ACHN (cell line): ENCODE results near the gene PCNX2.
"Not testable (repeated sequence)": the region's sequence is repeated elsewhere in the genome, so short reads cannot be mapped to it uniquely, and the experiment has no call there.

Experiments used
- DNase-seq: peaks from one replicate; pipeline ENCODE4 v3.0.0-alpha.2; 2015
- in situ Hi-C: cut with HindIII; loops from 2 replicates; pipeline ENCODE4 v1.10.0; 2017; ENCODE audit warnings: low sequenced_read_pairs, low pct_ligation_motif_present, low pct_unique_long_range_greater_than_20kb

PCNX2 gene

DNA sequence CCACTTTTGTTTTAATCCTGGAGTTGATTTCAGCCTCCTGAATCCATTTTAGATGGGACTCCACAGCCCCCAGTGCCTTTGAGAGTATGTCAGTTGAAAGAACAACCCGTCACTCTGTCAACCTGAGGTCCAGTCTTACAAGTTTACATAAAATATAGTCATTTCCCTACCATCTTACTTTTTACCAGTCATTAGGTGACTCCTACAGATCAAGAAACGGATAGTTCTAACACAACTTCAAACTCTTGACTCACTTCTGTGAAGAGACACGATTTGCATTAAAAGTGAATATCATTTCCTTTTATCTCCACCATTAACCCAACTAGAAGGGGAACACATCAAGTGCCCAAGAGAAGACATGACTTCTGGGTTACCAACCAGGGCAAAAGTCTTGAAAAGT, 198.0 kb downstream of the PCNX2 start:
- no peak for DNase-seq
- in situ Hi-C loops, result no loop called here

DNA sequence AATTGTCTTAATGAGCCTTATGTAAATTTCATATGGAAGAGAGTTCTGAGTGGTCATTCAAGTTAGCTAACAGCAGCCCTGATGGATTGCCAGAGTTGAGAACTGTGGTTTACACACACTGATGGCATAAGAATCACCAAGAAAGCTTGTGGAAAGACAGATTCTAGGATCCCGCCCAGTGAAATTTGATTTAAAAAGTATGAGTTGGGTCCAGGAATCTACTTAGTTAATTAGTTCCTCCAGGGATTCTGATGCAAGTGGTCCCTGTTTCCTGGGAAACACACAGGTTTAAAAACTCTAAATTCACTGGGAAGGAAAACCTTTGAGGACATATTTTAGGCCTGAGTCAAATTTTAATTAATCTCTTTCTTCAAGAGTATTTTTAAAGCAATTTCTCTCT, 200.8 kb downstream of the PCNX2 start:
- in situ Hi-C loops, result no loop called here
- DNase-seq, result no peak

DNA sequence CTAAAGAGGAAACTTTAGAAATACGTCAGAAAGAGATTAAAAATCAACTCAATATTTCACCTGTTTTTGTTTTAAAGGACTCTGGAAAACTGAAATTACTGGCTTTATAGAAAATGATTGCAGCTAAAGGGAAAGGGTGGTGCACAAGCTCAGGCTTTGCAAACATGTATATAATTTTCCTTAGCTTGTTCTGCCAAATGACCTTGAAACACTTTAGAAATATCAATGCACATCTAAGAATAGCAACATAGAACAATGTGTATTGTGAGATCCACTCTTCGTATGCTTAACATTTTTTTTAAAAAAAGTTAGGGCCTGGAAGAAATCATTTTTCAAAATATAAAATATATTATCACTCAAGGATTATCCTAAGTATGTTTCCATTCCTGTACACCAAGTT, 201.3 kb downstream of the PCNX2 start:
- no peak for DNase-seq
- in situ Hi-C loops, result no loop called here

DNA sequence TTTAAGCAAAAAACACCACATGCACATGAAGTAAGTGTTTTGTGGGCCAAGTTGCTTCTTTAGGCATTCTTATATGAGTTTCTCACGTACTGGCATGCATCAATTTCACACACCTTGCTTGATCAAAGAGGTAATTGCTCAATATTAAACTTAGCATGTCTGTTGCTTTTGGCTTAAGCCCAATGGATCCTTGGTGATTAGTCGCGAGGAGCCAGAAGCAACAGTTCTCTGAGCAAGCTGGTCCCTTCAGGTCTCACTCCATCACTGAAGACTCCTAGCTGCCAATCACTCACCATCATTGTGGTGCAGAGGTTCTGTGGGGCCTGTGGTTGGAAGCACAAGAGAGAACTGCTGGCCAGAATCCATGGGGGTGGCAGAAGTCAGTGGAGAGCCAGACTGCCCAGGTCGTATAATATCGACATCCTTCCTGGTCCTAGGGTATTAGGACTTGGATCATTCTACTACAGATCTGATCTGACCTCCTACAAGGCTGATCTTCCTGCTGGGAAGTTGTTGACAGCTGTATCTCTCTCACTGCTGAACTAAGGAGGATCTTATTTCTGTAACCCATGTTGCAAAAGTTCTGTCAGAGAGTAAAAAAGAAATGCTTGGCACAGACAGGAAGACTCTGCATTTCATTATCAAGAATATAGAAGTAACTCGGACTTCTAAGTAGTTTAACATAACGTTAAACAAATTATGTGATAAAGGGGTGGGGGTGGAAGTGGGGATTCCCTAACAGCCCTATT, 204.6 kb downstream of the PCNX2 start:
- in situ Hi-C loops, result no loop called here
- no peak for DNase-seq

DNA sequence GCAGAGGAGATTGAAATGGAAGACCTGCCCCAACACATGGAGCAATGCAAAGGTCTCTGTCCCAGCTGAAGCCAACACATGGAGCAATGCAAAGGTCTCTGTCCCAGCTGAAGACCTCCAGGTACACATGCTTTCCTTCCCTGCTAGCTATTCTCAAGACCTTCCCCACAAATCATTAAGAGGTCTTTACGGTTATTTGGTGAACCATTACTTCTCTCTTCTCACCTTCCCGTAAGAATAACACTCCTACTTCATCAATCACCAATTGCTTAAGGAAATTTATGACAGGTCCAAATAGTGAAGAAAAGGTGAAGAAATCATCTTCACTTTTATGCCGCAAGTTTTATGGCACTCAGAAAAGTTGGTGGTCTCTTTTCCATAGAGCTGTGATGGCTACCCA, 206.3 kb downstream of the PCNX2 start:
- no peak for DNase-seq
- in situ Hi-C loops, result no loop called here

DNA sequence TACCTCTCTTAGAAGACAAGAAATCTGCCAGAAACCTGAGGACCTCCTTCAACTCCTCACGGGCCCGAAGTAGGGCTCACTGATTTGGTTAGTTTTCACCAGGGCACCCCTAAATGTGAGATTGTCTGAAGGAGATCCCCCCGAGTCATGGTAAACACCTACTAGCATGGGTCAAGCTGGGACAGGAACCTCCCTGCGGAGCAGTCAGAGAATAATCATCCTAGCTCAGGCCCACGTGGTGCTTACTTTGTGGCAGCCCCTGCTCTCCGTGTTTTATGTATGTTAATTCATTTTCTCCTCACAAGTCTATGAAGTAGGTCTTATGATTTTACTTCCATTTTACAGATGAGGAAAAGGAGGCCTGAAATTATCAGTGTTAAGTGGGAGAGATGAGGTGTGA, 206.9 kb downstream of the PCNX2 start:
- no peak for DNase-seq
- in situ Hi-C loops, result no loop called here

DNA sequence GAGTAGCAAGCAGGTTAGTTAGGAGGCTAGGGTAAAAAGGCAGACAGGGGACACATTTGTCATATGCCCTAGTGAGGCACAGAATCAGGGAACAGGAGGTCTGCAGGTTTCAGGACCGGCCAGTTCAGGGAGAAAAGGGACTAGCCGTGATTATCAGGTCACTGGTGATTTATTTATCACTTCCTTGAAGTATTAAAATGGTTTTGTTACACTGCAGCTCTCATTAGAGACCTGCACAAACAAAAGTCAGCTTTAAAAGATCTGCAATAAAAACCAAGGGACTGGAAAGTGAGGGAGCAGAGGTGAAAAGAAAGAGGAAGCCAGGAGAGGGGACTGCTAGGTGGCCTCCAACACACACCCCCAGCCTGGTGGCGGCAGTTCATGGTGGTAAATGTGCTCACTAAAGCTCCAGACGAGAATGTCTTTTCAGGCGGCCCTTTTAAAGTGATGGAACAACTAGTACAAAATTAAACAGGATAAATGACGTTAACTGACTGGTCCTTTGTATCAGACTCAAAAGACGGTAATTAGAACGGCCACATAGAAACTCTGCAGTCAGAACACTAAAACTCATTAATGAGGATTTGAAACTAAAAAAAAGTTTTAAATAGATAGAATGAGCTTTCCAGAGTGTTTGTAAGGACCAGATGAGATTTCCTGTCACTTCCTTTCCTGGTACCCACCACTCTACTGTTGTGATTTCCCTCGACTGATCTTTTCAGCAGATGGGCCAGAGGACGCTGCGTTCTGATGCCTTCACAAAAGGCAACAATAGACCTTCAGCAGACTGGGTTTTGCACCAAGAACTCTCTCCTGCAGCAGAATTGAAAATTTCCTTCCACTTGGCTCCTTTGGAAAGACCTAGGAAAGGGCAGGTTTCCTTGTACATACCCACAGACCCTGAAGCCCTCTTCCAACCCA, 208.3 kb downstream of the PCNX2 start:
- in situ Hi-C loops, result no loop called here

DNA sequence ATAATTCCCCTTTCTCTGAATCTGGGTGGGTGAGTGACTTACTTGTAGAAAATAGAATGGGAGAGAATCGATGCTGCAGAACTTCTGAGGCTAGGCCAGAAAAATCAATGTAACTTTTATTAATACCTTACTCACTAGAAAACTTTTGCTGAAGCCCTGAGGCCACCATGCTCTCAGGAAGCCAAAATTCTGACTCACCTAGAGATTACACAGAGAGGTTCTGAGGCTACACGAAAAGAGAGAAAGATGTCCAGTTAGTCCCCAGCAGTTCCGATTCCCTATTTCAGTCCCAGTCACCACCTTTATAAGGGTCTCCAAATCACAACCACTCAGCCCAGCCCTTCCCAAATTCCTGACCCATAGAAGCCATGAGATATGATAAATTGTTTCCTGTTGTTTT, 210.0 kb downstream of the PCNX2 start:
- in situ Hi-C loops, result no loop called here

More for the DNA sequence above, 208.3 kb downstream of the PCNX2 start:
- DNase-seq, result no peak

DNA sequence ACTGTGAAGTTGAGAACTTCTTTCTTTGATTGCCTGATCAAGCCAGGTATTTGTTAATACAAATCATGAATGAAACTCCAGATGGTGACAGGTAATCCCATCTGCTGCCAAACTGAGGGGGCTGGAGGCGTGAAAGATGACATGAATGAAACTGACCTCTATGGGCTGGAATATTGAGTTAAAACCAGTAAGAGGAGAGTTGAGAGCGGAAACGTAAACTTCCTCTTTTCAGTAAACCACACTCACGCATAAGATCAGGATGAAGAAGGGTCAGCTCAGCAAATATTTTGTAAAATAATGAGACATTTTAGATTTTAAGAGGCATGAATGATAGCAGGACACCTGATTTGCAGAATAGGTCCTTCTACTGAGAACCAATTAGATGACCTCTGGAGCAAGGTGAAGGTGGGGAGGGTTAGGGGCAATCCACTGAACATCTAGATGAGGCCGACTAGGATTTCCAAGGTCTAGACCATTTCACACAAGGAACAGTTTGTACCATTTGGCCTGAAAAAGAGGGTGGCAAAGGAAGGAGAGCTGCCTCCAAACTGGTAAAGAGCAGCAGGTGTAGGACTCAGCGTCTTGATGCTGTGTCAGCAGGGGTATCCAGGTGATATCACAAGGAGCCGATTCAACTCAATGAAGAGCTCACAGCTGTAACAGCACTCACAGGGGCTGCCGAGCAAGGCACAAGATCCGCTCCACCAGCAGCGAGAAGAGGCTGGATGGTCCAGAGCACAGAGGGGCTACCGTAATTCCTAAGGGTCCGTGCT, 212.6 kb downstream of the PCNX2 start:
- no peak for DNase-seq

More for the DNA sequence above, 210.0 kb downstream of the PCNX2 start:
- no peak for DNase-seq

DNA sequence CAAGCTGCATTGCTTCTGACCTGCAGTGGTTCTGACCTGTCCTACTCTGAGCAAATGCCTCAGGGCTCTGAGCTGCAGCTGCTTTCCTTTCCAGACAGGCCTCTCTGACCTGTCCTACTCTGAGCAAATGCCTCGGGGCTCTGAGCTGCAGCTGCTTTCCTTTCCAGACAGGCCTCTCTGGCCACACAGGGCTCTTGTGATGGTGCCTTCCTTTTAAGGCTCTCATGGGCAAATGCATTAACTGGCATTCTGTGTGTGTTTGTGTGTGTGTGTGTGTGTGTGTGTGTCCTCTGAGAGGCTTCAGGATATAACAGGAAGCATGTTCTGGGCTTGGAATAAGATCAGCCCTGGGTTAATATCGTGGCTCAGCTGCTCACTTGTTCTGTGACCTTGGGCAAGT, 213.8 kb downstream of the PCNX2 start:
- in situ Hi-C loops, result no loop called here
- DNase-seq, result no peak

More for the DNA sequence above, 212.6 kb downstream of the PCNX2 start:
- in situ Hi-C loops, result no loop called here

DNA sequence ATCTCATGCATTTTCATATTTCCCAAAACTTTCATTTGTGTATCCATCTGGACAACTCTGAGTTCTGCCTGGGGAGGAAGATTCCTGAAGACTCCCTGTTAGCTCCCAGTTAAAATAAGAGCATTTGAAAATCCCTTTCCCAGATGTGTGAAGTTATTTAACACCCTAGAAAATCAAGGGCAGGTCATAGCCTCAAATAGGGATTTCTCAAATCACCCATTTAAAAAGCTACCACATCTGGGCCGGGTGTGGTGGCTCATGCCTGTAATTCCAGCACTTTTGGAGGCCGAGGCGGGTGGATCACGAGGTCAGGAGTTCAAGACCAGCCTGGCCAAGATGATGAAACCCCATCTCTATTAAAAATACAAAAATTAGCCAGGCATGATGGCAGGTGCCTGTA, 214.7 kb downstream of the PCNX2 start:
- in situ Hi-C loops, DNase-seq: not testable (repeated sequence)

DNA sequence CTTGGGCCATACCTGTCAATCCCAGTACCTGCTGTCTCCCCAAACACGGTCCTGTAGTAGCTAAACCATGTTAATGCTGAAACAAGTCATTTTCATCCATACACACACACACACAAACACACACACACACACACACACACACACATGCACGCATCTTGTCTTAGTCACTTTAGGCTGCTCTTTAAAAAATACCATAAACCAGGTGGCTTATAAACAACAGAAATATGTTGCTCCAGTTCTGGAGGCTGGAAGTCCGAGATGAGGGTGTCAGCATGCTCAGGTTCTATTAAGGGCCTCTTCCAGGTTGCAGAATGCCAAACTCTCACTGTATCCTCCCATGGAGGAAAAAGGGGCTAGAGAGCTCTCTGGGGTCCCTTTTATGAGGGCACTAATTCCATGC, 215.2 kb downstream of the PCNX2 start:
- no peak for DNase-seq
- in situ Hi-C loops, result no loop called here

DNA sequence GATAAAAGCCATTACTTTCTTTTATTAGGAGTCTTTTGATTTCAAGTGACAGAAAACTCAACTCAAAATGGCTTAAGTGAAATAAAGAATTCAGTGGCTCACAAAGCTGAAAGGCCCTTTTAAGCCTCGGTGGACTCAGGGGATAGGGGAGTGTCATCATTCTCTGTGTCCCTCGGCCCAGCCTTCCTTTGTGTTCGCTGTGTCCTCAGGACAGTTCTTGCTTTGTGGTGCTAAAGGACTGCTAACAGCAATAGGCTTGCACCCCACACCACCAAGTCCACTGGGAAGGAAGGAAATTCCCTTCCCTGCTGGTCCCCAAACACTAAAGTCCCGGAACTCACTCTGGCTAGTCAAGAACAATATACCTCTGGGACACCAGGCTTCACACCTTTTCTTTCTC, 216.0 kb downstream of the PCNX2 start:
- DNase-seq, result no peak
- in situ Hi-C loops, result no loop called here

DNA sequence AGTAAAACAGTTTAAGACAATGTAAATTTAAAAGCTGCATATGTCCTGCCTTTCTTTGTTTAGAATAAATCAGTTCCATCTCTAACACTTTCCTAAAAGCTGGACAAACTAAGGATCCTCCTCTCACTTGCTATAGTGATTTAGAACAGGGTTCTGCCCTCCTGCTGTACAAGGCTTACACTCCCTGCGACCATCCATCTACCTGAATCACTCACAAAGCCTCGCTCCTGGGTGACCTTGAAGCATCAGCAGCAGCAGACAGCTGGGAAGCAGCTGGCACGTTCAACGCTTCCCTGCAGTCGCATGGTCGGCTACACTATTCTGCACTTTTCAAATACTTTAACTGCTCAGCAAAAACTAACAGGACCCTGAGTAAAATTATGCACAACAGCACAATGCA, 217.1 kb downstream of the PCNX2 start:
- in situ Hi-C loops, result no loop called here
- DNase-seq, result no peak

DNA sequence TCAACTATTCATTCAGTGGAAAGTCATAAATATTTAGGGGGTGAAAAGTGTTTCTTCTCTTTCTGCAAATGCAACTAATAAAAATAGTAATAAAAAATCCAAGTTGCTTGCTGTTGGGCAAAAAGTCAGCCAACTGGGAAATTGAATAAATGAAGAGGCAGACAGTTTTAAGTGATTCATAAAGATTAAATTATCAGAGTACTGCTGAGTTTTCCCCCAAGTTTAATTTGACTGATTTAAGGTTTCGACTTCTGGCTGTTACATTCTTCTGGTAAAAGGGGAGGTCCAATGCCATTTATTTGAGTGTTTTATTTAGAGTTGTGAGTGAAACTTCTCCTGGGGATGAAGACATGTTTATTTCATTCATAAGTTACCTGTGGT, 219.6 kb downstream of the PCNX2 start:
- in situ Hi-C loops, result no loop called here
- DNase-seq, result no peak

DNA sequence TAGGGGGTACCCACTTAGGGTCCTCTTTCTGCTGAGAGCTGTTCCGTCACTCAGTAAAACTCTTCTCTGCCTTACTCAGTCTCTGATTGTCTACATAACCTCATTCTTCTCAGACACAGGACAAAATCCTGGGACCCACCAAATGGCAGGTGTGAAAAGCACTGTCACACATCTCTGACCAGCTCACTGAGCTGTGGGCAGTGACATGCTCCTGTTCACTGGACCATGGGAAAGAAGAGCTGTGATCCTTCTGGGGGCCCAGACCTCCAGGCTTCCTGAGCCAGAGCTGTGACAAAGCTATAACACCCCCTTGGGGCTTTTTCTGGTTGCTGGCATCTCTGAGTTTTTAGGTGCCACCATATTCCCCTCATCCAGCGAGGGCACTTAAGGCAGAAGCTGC, 229.4 kb downstream of the PCNX2 start:
- no peak for DNase-seq
- in situ Hi-C loops, result no loop called here

DNA sequence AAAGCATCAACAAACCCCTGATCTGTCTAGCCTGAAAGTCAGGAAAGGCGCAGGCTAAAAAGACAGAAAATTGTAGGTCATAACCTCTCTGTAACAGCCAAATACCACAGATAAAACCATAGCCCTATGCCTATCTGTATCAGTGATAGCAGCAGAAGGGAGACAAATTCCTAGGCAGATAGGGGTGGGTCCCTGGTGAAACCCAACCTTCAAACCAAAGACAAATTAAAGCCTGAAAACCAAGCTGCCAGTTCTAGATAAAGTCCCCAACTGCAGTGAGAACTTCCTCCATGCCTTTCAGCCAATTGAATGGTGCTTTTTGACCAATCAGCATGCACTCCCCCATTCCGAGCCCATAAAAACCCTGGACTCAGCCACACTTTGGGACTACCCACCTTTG, 229.8 kb downstream of the PCNX2 start:
- in situ Hi-C loops, result no loop called here
- no peak for DNase-seq

DNA sequence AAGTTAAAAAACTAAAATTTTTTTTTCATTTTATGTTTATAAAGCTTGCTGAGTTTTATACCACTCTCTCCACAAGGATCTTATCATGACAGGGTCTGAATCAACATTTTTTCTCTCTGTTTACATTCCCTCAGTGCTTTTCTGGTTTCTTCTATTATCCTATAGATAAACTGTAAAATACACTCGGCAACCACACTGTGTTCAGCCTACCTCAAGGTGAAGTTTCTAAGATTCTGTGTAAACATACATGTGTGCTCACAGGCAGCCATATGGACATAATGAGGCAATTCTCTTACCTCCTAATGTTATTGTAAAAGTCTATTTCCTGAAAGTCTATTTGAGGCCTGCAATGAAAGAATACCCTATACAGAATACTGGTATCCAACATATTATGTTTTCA, 230.5 kb downstream of the PCNX2 start:
- in situ Hi-C loops, result no loop called here

DNA sequence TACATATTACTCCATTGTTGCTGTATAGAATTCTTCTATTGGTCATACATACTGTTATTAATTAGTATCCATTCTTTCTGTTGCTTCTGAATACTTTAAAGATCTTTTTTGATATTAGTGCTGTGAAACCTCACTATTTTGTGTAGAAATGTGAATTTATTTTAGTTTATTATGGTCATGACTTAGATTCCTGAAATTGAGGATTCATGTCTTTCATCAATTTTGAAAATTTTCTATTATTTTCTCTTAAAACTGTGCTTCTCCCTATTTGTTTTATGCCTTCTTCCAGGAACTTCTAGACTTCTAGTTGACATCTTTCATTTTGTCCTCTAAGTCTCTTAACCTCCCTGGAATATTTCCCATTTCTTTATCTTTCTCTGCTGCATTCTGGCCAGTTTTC, 232.1 kb downstream of the PCNX2 start:
- in situ Hi-C loops, result no loop called here

More for the DNA sequence above, 230.5 kb downstream of the PCNX2 start:
- DNase-seq, result no peak

More for the DNA sequence above, 232.1 kb downstream of the PCNX2 start:
- no peak for DNase-seq
